ENCODE results near the gene TAF1A.

TAF1A gene

DNA sequence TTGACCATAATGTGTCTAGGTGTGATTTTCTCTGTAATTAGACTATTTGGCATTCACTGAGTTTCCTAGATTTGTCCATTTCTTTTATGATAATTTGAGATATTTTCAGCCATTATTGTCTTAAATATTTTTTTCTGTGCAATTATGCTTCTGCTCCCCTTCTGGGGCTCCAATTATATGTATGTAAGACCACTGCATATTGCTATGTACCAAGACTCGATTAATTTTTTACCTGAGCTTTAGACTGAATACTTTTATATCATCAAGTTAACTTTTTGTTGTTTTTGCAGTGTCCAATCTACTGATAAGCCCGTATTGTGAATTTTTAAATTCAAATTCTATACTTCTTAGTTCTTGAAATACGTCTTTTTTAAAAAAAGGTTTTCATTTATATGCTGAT lies 5.1 kb upstream of the TAF1A start:
- no peak for DNase-seq

DNA sequence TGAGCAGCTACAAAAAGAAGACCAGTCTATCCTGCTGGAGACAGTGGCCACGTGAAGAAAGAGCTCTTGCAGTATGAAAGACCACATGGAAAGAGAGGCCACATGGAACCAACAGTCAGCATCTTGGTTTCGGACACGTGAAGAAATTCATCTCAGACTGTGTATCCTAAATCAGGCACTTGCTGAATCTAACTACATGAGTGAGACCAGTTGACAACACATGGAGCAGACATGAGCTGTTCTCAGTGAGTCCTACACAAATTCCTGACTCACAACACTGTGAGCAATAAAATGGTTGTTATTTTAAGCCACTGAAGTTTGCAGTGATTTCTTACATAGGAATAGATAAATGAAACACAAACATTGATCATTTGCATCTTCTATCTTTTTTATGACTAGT lies 2.4 kb upstream of the TAF1A start:
- no peak for DNase-seq

DNA sequence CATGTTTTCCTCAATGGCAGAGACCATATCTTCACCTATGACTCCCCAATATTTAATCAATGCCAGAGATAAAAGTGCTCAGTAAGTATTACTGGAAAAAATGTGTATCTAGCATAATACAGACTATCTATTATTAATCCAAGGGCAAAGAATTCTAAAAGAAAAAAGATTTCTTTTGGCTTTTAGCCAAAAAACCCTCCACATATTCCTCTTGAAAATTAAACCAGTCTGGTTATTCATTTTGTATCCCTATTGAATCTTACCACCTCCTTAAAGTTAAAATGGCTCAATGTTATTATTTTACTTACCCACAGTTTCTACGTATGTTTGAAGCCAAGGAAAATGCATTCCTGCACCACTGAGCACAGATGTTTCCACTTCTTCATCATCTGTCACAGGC lies 1.6 kb downstream of the TAF1A start:
- no peak for DNase-seq

DNA sequence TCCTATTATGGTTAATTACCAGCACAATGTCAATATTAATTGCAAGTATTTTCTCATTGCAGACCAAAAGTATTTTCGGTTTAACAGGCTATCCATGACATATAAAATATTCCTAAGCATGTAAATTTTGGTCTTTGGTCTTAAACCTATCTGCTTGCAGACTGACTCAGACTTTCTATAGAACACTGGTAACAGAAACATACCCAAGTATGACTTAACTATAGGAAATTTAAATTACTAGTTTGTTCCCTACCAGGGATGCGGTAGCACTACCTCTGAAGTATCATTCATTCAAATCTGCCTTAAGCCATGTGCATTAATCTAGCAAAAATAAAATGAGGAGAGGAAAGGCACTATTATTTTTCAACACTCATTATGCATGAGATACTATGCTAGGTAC lies 2.9 kb downstream of the TAF1A start:
- no peak for DNase-seq

DNA sequence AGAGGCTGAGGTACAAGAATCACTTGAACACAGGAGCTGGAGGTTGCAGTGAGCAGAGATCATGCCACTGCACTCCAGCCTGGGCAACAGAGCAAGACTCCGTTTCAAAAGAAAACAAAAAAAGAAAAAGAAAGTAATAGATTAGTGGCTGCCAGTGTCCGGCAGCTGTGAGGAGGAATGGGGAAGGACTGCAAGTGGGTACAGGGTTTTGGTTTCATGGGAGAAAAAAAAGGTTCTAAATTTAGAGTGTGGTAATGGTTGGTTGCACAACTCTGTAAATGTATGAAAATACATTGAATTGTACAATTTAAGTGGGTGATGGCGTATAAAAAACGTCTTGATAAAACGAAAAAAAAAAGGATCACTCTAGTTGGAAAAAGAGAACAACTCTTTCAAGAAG lies 6.7 kb downstream of the TAF1A start:
- no peak for DNase-seq

DNA sequence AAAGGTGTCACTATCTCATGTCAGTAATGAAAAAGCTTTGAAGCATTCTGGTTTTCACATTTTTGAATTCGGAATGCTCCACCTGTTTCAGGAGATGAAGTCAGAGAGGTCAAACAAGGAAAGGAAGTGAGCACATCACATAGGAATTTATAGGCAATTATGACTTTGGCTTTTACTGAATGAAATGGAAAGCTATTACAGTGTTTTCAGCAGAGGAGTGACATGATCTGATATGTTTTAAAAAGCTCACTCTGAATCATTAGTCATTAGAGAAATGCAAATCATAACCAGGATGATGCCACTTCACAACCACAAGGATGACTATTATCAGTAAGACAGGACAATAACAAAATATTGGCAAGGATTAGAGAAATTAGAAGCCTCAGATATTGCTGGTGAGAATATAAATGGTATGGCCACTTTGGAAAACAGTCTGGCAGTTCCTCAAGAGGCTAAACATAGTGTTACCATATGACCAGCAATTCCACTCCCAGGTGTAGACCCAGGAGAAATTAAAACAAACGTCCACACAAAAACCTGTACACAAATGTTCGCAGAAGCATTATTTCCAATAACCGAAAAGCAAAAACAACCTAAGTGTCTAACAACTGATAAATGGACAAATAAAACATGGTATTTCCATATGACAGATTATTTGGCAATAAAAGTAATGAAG lies 7.5 kb downstream of the TAF1A start:
- no peak for DNase-seq

DNA sequence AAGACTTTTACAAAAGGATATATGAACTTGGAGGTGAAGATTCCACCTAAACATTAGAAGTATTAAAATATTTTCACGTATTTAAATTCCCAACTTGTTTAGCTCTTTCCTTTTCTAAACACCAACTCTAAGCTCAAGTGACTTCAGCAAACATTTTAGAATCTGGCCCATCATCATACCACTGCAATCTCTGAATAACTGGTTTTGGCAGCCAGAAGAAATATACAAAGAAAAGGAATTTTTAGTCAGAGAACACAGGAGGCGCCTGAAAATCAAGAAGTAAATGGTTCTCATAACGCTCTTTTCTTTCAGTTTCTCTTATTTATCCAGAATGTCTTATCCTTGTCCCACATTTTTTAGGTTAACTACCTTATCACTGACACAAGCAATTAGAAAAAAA lies 10.4 kb downstream of the TAF1A start:
- DNase-seq = no peak

DNA sequence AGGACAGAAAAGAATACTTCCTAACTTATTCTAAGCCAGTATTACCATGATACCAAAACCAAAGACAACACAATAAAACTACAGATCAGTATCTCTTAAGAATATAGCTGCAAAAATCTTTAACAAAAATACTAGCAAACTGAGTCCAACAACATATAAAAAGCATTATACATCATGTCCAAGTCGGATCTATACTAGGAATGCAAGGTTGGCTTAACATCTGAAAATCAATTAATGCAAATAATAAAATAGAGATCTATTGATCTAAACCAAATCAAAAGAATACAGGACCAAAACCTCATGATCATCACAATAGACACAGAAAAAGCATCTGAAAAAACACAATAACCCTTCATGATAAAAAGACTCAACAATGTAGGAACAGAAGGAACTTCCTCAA lies 18.9 kb downstream of the TAF1A start:
- no peak for DNase-seq

DNA sequence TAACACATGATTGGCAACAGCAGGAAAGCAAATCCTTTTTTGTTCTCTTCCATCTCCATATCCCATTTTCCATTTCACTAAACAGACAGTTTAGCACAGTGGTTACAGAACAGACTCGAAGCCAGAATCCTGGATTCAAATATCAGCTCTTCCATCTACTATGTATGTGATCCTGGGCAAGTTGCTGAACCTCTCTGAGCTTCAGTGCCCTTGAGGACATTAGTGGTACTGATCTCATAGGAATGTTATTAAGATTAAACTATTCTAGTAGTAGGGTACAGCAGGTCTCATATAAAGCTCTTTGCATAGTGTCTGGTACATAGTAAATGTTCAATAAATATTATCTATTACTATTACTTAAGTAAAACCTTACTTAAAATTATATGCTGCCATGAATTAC lies 28.1 kb downstream of the TAF1A start:
- no peak for DNase-seq

DNA sequence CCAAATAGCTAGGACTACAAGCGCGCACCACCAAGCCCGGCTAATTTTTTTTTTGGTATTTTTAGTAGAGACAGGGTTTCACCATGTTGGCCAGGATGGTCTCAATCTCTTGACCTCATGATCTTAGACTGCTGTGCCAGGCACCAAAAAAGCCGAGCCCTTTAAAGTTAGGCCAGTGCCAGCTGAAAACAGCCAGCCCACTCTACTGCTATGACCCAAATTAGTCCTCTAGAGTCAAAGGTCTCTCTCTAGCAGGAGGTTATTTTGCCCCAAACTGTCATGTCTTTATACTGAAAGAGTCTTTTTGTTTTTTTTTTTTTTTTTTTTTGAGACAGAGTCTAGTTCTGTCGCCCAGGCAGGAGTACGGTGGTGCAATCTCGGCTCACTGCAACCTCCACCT lies 32.2 kb downstream of the TAF1A start:
- DNase-seq = no peak

DNA sequence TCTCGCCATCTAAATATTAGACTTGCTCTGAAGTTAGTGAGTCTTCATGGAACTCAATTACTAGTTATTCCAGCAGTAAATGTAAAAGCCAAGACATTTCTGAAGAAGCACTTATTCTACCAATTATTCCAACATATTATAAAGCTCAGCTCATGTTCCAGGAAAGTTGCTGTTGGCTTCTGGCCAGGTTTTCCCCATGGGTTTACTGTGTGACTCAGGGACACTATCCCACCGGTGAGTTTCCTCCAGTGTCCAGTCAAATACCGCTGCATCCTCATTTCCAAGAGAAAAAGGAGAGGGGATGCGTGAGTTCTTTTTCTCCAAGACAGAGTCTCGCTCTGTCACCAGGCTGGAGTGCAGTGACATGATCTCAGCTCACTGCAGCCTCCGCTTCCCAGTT lies 32.6 kb downstream of the TAF1A start:
- no peak for DNase-seq

DNA sequence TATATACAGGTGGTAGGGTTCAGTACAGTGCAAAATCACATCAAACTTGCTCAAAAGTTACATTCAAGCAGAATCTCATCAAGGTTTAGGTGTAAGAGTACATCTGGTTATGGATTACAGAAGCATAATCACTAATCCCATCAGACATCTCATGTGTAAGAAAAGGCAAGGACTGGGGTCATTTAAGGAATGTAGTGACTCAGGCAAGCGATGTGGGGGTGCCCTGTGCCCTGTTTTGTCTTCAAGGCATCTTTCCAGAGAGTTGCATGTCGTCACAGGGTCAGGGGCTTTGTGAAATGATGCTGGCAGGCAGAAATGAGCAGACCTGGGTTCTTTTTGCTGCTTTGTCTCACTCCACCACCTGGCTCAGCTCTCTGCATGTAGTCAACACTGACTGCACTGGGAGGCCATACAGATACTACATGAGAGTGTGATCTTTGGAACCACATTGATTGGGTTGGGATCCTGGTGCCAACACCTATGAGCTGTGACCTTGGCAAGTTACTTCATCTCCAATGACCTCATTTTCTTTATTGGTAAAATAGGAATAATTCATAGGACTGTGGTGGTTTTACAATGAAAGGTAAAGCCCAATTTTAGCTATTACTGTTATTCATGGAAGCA lies 33.6 kb downstream of the TAF1A start:
- DNase-seq = no peak

DNA sequence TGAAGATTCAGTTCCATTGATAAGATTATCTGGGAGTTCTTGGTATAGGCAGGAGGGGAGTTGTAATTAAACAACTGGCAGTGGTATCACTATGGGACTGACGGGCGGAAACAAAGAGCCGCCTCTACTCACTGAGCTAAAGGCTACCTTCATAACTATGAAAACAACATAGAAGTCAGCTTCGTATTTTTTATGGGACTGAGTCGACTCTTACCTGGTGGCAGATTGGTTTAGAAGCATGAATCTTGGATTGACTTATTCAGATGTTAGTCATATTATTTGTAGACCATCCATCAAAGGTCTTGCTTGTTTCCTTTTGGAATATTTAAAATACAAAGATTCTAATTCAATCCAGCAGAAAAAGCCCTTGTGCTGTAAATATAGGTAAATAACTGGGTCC lies 35.6 kb downstream of the TAF1A start:
- no peak for DNase-seq

DNA sequence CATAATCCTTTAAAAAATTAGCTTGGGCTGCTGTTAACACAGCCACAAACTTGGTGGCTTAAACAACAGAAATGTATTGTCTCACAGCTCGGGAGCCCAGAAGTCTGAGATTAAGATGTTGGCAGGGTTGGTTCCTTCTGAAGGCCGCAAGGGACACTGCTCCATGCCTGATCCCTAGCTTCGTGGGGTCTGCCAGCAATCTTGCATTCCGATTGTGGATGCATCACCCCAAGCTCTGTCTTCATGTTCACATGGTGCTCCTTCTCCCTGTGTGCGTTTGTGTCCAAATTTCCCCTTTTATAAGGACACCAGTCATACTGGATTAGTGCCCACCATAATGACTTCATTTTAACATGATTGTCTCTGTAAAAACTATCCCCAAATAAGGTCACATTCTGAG lies 36.9 kb downstream of the TAF1A start:
- no peak for DNase-seq

DNA sequence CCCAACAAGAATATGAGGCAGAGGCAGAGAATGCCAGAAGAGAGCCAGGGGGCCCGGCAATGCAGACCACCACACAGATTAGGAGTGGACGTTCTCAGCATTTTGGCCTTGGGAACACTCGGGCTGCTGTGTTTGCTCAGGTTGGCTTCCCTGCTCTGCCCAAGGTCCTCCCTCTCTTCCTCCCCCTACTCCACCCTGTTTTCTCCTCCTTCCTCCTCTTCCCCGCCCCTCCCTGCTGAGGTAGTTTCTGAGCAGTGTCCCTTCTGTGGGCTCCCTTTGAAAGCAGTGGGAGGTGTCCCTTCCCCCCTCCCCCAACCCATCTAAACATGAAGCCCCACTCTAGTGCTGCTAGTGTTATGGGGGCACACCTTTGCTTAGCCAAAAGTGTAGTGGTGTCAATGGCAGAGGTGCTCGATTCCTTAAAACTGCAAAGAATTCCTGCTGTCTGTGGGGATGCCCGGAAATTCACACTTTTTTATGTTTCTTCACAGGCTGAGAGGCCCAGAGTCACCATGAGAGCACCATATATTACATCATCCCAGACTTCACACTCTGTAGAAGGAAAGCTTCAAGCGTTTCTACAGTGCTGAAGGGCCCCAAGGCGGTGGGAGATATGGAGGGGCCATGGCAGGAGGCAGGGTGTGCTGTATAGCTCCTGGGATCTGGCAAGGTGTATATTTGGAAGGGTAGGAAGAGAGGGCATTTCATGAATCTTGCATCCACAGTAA lies 41.6 kb downstream of the TAF1A start, which contains the start of gene HHIPL2:
HHIPL2 (minus strand) TSS at position 161 of the 728 bp plus-strand sequence; CDS start at position 101, 60 bp downstream.
- no peak for DNase-seq

DNA sequence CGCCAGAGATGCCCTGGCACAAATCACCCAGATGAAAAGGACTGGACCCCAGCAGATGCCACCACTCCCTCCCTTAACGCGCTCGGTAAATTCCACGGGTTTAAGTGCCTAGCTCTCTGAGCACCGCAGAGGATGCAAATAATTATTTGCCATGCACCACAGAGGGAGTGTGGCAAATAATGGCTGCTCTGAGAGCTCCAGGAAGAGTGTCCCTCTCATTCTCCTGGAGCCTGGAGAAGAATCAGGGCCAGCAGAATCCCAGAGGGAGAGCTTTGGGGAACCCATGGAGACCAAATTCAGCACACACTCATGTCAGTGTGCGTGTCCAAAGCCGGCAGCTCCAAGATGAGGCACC lies 42.5 kb downstream of the TAF1A start:
- DNase-seq = no peak

DNA sequence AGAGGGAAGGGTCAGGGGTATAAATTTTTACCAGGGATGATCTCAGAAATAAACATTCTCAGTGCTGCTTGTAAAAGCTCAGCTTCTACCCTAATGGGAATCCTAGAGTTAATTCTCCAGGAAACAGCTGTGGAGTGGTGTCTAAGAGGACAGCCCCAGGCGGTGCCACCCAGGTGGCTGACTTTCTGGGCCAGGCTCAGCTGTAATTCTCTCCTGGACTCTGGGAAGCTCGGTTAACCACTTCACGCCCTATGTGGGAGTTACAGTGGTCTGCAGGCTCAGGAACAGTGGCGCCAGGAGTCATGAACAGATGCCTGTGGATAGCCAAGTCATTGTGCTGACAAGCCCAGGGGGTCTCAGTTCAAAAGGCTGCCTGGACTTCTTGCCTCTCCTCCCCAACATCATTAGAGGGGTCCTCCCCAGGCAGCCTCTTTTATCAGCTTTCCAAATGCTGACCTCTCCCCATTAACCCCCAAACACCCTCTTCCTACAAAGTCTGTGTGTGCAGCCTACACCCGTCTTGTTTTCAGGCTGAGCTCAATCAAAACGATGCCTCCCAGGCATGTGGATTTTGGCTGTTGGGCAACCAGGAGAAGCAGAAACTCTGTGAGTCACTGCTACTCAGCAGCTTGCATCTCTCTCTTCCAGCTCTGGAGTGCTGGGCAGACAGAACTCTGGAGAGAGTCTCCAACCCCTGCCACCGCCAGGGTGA lies 43.0 kb downstream of the TAF1A start:
- DNase-seq = no peak

DNA sequence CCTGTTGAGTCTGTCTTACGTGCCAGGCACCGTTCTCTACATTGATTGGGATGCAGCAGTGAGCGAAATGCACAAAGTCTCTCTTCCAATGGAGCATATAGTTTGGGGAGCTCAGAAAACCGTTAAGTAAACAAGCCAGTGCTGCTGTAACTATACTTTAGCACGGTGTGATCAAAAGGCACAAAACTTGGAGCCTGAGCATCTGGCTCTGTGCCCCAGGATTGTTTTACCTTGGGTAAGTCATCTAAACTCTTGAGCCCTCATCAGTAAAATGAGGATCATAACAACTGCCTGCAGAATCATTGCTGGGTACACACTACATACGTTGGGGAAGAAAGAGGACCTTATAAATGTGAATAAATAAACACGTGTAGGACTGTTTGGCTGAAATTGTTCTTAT lies 43.6 kb downstream of the TAF1A start:
- DNase-seq = no peak

DNA sequence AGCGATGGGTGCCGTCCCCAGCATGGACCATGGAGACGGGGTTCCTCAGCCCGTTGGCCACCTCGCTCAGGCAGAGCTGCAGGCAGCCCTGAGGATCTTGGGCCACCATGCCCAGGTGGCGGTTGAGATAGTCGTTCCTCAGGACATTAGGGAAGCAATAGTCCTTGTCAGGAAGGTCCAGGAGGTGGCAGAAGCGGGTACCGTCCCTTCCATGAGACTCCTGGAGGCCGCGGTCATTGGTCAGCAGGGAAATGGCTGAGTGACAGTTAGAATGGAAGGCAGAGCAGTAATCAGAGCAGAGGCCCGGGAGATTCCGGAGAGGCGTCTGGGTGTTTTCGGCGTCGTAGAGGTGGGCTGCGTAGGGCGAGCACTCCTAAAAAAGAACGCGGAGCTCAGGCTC lies 45.9 kb downstream of the TAF1A start:
- DNase-seq = no peak

DNA sequence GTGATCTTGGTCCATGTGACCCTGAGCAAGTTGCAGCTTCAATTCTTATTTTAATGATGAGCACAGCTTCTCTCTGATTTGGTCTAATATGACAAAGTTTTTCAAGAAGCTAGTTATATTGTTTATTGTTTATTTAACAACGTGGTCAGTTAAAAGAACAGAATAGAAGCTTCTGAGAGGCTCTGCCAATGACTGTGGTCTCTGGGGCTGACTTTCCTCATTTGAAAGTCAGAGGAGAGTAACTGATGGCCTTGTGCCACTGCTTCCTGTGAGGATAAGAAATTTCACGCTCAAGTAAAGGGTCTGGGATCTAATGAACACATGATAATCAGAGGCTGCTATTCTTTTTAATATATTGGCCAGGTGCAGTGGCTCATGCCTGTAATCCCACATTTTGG lies 49.1 kb downstream of the TAF1A start:
- DNase-seq = no peak

DNA sequence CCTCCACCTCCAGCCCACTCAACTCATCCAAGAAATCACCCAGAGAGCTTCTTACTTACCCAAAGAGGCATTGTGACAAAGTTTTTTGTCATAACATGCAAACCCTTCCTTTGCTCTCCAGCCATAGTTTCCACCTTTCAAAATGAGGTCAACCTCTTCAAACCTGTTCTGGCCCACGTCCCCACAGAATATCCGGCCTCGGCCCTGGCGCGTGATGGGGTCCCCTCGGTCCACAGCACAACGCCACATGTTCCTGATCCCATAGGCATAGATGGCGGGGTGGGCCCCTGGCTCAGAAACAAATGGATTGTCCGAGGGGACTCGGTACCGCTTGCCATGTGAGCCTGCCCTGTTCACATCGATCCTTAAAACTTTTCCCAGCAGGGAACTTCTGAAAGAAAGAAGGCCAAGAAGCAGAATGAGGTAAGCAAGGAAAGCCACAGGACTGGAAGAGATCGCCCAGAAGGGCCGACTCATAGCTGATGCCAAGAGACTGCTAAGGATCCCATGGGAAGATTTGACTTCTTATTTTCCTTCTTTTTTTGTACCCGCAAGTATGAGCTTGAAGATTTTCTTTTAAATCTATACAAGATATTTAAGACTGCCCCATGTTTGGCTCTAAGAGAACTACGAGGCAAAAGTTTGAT lies 49.7 kb downstream of the TAF1A start:
- DNase-seq = no peak

DNA sequence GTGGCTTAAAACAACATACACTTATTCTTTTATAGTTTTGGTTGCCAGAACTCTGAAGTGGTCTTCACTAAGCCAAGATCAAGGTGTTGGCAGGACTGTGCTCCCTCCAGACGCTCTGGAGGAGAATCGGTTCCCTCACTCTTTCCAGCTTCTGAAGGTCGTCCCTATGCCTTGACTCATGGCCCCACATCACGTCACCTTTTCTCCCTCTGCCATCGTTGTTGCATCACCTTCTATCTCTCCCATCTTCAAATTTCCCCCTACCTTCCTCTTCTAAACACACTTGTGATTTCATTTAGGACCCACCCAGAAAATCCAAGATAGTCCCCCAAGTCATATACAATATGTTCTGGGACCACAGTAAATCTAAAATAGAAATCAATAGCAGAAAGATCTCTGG lies 54.3 kb downstream of the TAF1A start:
- no peak for DNase-seq

DNA sequence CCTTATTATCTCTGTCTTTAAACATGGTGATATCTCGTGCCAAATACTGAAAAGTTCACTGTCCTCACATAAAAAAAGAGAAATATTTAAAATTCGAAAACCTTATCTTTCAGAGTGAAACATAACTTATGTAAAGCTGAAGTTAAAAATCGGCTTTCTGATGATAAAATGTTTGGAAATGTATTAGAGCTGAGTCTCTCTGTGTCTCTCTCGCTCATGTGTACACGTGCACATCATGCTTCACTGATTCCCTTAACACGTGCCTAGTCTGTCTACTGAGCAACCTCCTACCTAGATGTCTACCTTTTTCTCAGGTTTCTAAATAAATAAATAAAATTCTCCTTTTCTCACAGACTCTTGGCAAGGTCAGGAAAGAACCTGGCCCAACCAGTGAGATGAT lies 58.9 kb downstream of the TAF1A start:
- no peak for DNase-seq

Data from NCI-H774 (cell line).